ENCODE data around the gene KIF26A.

Gene KIF26A

DNA sequence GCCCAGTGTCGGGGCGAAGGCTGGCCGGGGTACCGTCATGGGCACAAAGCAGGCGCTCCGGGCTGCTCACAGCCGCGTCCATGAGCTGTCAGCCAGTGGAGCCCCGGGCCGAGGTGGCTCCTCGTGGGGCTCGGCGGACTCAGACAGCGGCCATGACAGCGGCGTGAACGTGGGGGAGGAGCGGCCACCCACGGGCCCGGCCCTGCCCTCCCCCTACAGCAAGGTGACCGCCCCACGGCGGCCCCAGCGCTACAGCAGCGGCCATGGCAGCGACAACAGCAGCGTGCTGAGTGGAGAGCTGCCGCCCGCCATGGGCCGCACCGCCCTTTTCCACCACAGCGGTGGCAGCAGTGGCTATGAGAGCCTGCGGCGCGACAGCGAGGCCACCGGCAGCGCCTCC lies 39.0 kb downstream of the KIF26A start:
- no peak for DNase-seq (ENCODE audit: low spot score)

DNA sequence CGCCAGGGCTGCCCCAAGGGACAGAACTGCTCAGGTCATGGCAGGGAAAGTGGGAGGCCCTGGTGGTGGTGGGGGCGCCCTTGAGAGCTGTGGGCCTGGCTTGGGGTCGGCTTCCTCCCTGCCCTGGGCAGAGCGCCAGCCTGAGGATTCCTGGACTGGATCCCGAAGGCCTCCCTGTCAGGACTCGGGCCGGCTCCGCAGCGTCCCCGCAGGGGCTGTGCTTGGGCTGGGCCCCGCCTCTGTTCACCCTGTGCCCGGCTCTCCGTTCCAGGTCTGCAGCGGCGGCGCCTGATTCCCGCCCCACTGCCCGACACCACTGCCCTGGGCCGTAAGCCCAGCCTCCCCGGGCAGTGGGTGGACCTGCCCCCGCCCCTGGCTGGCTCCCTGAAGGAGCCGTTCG lies 39.9 kb downstream of the KIF26A start:
- no peak for DNase-seq (ENCODE audit: low spot score)

DNA sequence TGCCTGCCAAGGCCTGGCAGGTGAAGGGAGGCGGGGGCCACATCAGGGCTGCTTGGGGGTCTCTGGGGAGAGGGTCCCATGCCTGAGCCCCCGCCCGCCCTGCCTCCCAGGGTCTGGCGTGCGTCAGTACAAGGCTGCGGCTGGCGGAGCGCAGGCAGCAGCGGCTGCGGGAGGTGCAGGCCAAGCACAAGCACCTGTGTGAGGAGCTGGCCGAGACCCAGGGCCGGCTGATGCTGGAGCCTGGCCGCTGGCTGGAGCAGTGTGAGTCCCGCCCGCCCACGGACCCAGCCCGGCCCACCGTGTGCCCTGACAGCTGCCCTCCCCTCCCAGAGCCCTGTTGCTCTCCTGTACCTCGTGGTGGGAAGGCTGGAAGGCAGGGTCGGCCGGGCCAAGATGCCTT lies 40.7 kb downstream of the KIF26A start:
- DNase-seq (ENCODE audit: low spot score): no peak

- DNase-seq (ENCODE audit: low spot score): no peak
These were observed 41.3 kb downstream of the KIF26A start for GRCh38 chr14:104179564-104180129.

GRCh38 chr14:104180561-104181165 lies 42.3 kb downstream of the KIF26A start:
- DNase-seq (ENCODE audit: low spot score): no peak

- DNase-seq (ENCODE audit: low spot score): no peak
These were observed 43.6 kb downstream of the KIF26A start for GRCh38 chr14:104181761-104182530.

DNA sequence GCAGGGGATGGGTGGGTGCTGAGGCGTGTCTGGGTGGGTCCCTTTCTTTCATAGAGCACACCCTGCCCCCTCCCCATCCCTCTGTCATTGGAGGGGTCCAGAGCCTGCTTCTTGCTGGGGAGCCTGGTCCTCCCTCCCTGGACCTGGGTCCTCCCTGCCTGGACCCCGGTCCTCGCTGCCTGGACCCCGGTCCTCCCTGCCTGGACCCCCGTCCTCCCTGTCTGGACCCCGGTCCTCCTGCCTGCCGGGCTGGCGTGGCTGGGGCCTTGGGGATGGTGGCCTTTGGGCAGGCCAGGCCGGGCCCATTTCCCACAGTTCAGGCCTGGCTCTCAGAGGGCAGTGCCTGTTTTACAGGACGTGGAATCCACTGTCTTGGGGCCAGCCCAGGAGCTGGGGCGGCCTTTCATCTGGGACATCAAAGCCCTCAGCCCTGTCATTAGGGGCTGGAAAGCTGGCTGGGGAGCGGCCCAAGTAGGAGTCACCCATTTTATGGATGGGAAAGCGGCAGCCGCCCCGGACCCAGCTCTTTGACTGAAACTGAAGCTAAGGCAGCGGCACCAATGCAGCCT lies 44.6 kb downstream of the KIF26A start:
- no peak for DNase-seq (ENCODE audit: low spot score)

DNA sequence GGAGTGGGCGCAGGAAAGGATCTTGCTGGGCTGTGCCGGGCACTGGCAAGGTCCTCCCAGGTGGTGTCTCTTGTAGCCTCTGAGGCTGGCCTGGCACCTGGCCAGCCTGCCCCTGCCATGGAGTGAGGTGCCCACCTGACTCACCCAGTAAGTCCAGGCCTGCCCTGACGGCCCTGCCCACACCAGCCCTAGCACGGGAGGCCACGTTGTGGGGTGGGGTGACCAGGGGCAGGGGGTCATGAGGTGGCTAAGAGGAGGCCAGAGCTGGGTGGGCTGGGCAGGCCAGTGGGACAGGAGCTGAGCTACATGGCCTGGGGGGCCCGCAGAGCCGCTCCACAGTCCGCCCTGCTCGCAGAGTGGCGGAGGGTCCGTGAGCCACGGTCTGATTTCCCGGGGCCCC lies 45.4 kb downstream of the KIF26A start:
- no peak for DNase-seq (ENCODE audit: low spot score)

- no peak for DNase-seq (ENCODE audit: low spot score)
These were observed 46.1 kb downstream of the KIF26A start for GRCh38 chr14:104184506-104184905.

GRCh38 chr14:104184911-104185499 lies 46.6 kb downstream of the KIF26A start:
- no peak for DNase-seq (ENCODE audit: low spot score)

DNA sequence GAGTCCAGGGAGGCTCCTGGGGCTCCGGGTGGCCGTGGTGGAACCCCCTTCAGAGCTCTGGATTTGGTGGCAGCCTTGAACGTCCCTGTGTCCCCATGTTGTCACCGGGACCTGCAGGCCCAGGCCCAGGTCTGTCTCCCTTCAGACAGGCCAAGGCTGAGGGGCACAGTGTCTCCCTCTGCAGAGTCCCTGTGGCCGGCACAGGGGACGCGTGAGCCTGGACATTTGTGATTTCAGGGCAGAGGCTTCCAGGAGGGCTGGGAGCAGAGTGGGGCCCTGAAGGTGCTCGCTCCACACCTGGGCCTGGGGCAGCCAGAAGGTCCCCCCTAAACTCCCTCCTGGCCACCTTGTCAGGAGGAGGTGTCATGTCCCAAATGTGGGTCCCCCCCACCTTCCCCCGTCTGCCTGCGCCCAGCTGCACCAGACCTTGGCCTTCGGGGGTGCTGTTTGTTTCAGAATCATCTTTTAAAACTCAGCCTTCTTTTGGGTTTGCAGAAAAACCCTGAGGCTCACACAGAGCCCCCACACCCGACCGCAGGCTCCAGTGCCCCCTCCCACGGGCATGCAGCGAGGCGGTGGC lies 47.6 kb downstream of the KIF26A start:
- no peak for DNase-seq (ENCODE audit: low spot score)

DNA sequence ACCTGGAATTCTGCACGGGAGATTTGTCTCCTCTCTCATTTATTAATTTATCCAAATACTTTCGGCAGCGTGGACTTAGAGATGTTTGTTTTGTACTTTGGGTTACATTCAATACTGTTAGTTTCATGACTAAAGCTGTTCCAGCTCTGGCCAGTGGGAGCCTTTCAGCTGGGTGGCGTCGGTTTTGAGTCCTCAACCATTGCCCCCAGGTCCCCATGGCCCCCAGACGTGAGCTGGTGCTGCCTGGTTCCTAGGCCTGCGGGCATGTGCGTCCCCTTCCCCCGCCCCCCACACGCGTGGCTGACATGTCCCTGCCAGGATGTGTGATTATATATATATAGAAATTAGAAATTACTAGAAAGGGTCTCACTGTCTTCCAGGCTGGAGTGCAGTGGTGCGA lies 48.2 kb downstream of the KIF26A start:
- DNase-seq (ENCODE audit: low spot score): no peak

GRCh38 chr14:104187121-104187889 lies 48.9 kb downstream of the KIF26A start:
- no peak for DNase-seq (ENCODE audit: low spot score)

- DNase-seq (ENCODE audit: low spot score): no peak
These were observed 49.7 kb downstream of the KIF26A start for GRCh38 chr14:104187931-104188726.

DNA sequence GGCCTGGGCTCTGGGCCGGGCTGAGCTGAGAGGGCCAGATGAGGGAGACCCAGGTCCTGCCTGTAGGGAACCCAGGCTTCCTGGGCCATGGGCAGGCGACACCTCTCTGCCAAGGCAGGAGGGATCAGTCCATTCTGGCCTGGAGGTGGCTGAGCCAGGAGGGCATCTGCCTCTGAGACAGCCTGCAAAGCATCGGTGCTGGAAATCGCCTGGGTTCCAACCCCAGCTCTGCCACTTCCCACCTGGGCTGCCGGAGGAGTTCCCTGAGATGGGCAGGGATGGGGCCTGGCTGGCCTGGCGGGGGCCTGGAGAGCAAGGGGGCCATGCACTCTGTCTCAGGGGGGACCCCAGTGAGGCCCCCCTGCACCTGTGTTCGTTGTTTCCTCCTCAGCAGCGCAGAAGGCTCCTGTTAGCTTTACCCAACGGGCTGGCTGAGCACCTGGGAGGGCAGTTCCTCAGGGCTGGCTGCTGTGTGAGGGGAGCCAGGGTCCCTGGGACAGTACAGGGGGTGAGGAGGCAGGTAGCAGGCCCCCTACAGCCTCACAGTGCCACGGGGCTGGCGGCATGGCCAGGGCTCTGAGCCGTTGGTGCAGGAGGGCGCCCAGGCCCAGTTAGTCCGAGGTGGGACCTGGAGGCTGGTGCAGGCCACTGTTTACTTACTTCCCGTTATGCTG lies 50.5 kb downstream of the KIF26A start:
- no peak for DNase-seq (ENCODE audit: low spot score)

DNA sequence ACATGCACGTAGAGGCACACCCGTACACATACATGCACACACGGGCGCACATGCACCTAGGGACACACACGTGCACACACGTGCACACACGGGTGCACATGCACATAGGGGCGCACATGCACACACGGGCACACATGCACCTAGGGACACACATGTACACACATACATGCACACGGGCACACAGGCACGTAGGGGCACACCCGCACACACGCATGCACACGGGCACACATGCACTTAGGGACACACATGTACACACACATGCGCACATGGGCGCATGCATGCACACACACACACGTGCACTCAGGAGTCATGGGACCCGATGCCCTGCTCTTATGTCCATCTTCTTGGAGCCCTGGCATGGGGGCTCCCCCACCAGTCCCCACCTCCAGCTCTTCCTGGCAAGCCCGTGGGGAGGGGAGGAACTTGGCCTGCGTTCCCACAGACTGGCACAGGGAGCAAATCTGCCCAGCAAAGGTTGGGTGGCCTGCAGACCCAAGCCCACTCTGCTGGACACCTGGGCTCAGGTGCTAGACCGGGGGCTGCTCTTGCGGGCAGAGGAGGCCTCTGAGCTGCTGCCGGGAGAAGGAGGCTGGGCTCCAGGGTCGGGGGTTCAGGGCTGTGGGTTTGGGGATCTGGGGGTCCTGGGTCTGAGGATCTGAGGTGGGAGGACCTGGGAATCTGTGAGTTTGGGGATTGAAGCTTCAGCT lies 51.4 kb downstream of the KIF26A start:
- DNase-seq (ENCODE audit: low spot score): no peak

GRCh38 chr14:104190396-104191000 lies 52.1 kb downstream of the KIF26A start:
- no peak for DNase-seq (ENCODE audit: low spot score)

GRCh38 chr14:104191409-104191997 lies 53.1 kb downstream of the KIF26A start:
- no peak for DNase-seq (ENCODE audit: low spot score)
